HepG2 (cell line): ENCODE measurements around the gene BOLA3. TPM values are rescaled to one million over a fixed set of nuclear protein-coding genes. Genes with fewer than 3 reads are reported as not detected.
A peak's percentile ranks its signal among the peaks of the same experiment; 100 is the strongest.

Experiments
- ARID3A ChIP-seq: IDR thresholded peaks from 2 replicates; pipeline ENCODE4 v1.6.1; 2012; ENCODE audit warnings: low read depth, low read length, improper control_type of control experiment
- ARNT2 ChIP-seq: sonication (generic); formaldehyde crosslinking; IDR thresholded peaks from 2 replicates; pipeline ENCODE4 v1.8.0; 2022; ENCODE audit warnings: mild to moderate bottlenecking, low read depth, missing genetic modification reagents, moderate library complexity
- ATF2 ChIP-seq: sonication (generic); formaldehyde crosslinking; IDR thresholded peaks from 2 replicates; pipeline ENCODE4 v1.4.0; 2020; ENCODE audit warnings: missing genetic modification reagents
- BRD4 ChIP-seq: sonication (generic); formaldehyde crosslinking; IDR thresholded peaks from 2 replicates; pipeline ENCODE4 v1.4.0; 2020; ENCODE audit warnings: missing genetic modification reagents
- ELF4 ChIP-seq: sonication (generic); formaldehyde crosslinking; IDR thresholded peaks from 2 replicates; pipeline ENCODE4 v1.5.0; 2020; ENCODE audit warnings: missing genetic modification reagents, mild to moderate bottlenecking, moderate library complexity, borderline replicate concordance
- FLYWCH1 ChIP-seq: sonication (generic); formaldehyde crosslinking; IDR thresholded peaks from 2 replicates; pipeline ENCODE4 v1.8.1; 2023; ENCODE audit warnings: mild to moderate bottlenecking, missing genetic modification reagents
- HMGXB4 ChIP-seq, 2 experiments: sonication (generic) in 1 of 2; formaldehyde crosslinking in 1 of 2; IDR thresholded peaks; 2 replicates each; pipeline versions ENCODE4 v1.4.0 to v1.6.1; 2018 to 2020; ENCODE audit warnings: missing genetic modification reagents in 2 of 2, borderline replicate concordance in 1 of 2, low read depth in 1 of 2, mild to moderate bottlenecking in 1 of 2, missing biosample characterization in 1 of 2
- JUN ChIP-seq: sonication (generic); formaldehyde crosslinking; IDR thresholded peaks from 2 replicates; pipeline ENCODE4 v1.4.0; 2020; ENCODE audit warnings: mild to moderate bottlenecking, missing genetic modification reagents
- MAF1 ChIP-seq: sonication (generic); formaldehyde crosslinking; IDR thresholded peaks from 2 replicates; pipeline ENCODE4 v1.5.0; 2020; ENCODE audit warnings: missing genetic modification reagents, borderline replicate concordance
- PRDM10 ChIP-seq: sonication (generic); formaldehyde crosslinking; IDR thresholded peaks from 2 replicates; pipeline ENCODE4 v1.4.0; 2020; ENCODE audit warnings: low read depth, missing genetic modification reagents
- SP2 ChIP-seq: sonication (generic); formaldehyde crosslinking; IDR thresholded peaks from 2 replicates; pipeline ENCODE4 v1.5.1; 2020; ENCODE audit warnings: mild to moderate bottlenecking, missing genetic modification reagents
- THRA ChIP-seq: sonication (generic); formaldehyde crosslinking; IDR thresholded peaks from 2 replicates; pipeline ENCODE4 v1.4.0; 2020; ENCODE audit warnings: missing genetic modification reagents, borderline replicate concordance
- YY1 ChIP-seq: IDR thresholded peaks from 2 replicates; pipeline ENCODE4 v1.6.1; 2011; ENCODE audit warnings: low read length, low read depth, moderate library complexity, mild to moderate bottlenecking; ENCODE audit not compliant: insufficient read depth, insufficient replicate concordance
- ZMYM4 ChIP-seq: sonication (generic); formaldehyde crosslinking; IDR thresholded peaks from 2 replicates; pipeline ENCODE4 v1.8.1; 2023; ENCODE audit warnings: mild to moderate bottlenecking, missing genetic modification reagents
- ZNF12 ChIP-seq: sonication (generic); formaldehyde crosslinking; IDR thresholded peaks from 2 replicates; pipeline ENCODE4 v1.5.0; 2020; ENCODE audit warnings: missing genetic modification reagents
- ZNF17 ChIP-seq: sonication (generic); formaldehyde crosslinking; IDR thresholded peaks from 2 replicates; pipeline ENCODE4 v1.5.0; 2020; ENCODE audit warnings: mild to moderate bottlenecking, missing genetic modification reagents
- ZNF577 ChIP-seq: sonication (generic); formaldehyde crosslinking; IDR thresholded peaks from 2 replicates; pipeline ENCODE4 v1.4.0; 2020; ENCODE audit warnings: mild to moderate bottlenecking, low read depth, missing genetic modification reagents, borderline replicate concordance
- polyA plus RNA-seq, 8 experiments: library from polyadenylated mRNA; depleted of rRNA in 3 of 8; stranded (reverse) in 7 of 8; unstranded in 1 of 8; fragments of >200 nt; fragmentation: Illumina TruSeq in 4 of 8; extraction: Trizol in 4 of 8; gene quantifications; 2 replicates each; pipeline versions ENCODE4 v1.2.1 to v1.2.3, GENCODE V29; 2011 to 2016; ENCODE audit warnings: low read depth in 4 of 8, missing spikeins in 1 of 8, mixed read lengths in 1 of 8; ENCODE audit not compliant: insufficient read depth in 1 of 8
- total RNA-seq, 5 experiments: library from RNA; depleted of rRNA; stranded (reverse); fragments of >200 nt; fragmentation: Illumina TruSeq; extraction: Trizol; gene quantifications; 2 replicates each; pipeline ENCODE4 v1.2.3, GENCODE V29; 2016; ENCODE audit warnings: low read depth in 1 of 5

BOLA3 gene
- total and polyA plus RNA-seq, 2 of the 13 experiments (the other 11 are each of a cell fraction or from before 2014, with no cell fraction given): 89.7 to 170 TPM

- TF ChIP-seq ATF2 (CRISPR knock-in tag) (peak; percentile 13; the same call in 1 of the 2 replicates), ELF4 (peak; percentile 88; the same call in 1 of the 2 replicates), ZMYM4 (peak; percentile 95), SP2 (peak; percentile 76), THRA (CRISPR knock-in tag) (peak; percentile 76), ZNF12 (CRISPR knock-in tag) (no peak), PRDM10 (no peak), JUN (CRISPR knock-in tag) (no peak), MAF1 (CRISPR knock-in tag) (peak; percentile 25; the same call in 1 of the 2 replicates), BRD4 (CRISPR knock-in tag) (peak; percentile 52; the same call in 1 of the 2 replicates), ZNF17 (CRISPR knock-in tag) (no peak), ZNF577 (no peak; the same call in 1 of the 2 replicates), ARID3A (no peak), HMGXB4 (CRISPR knock-in tag; IDR thresholded peaks at IDR 0.05; ENCODE audit: borderline replicate concordance in 1 of 2, low read depth in 1 of 2) (peak; percentile 84 to 92; a peak in 3 of 4 replicates), YY1 (peak; percentile 84), FLYWCH1 (CRISPR knock-in tag) (no peak), ARNT2 (peak; percentile 96)
Measured at GRCh38 chr2:74178211-74179062, 30.7 kb upstream of the BOLA3 start, which contains the start of gene MOB1A (continued).
